NOMO-1 treated with dmso at 0.1 percent for 144 hours (cell line): Measurements from ENCODE around the gene VPS37B.

Experiments
- DNase-seq: peaks from one replicate; lab custom pipeline; 2025; ENCODE audit not compliant: unreplicated experiment; lab: John Stamatoyannopoulos, UW

The VPS37B gene

DNA sequence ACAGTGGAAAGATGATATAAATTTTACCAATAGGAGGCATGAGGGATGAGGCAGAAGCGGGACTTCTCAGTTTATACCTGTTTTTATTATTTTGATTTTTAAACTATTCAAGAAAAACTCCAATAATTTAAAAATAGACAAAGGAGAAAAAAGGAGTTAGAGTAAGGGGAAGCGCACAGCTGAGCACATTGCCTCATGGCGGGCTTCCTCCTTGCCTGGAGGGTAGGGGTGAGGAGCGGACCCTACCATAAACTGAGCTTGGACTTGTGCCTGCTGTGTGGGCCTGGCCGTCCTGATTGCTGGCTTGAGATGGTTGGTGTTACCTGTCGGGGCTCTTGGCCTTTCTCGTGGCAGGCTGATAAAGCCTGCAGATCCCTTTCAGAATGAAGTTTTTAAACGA is 75.8 kb downstream of the VPS37B start:
- no peak for DNase-seq

DNA sequence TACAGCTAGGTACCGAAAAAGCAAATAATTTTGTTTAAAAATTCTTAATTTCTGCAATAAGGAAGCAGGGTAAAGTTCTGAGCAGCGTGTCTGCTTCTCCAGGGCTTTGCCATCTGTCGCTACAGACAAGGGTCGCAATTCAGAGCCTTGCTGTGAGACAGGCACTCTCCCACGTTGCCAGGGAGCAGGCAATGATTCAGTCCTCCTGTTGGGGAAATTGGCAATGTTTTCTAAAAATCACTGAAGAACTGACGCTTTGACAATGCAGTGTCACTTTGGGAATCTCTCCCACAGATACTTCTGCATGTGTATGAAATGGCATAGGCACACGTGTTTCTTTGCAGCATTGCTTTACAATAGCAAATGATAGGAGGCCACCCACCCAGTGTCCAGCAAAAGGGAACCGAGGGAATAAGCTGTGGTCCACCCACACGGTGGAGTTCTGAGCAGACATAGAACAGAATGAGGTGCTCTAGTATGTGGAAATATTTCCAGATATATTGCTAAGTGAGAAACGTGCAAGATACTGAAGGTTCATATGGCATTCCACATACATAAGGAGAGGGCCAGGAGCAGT is 76.6 kb downstream of the VPS37B start:
- no peak for DNase-seq
